GM13976 (cell line): Measurements from ENCODE around the gene ZG16B.

Experiments
- DNase-seq: peaks from one replicate; pipeline ENCODE4 v3.0.0; 2012; ENCODE audit warnings: low spot score
- CTCF ChIP-seq: IDR thresholded peaks from 2 replicates; pipeline ENCODE4 v1.5.1; 2012; ENCODE audit warnings: borderline replicate concordance, mild to moderate bottlenecking; ENCODE audit not compliant: insufficient read depth; ENCODE audit errors: extremely low read depth, missing control alignments, control extremely low read depth
- in situ Hi-C: fragments of 300-500 bp; cut with MboI; formaldehyde crosslinking; loops from one replicate; pipeline ENCODE4 v1.12.0; 2022; ENCODE audit warnings: low sequenced_read_pairs, mixed read lengths, inconsistent platforms; ENCODE audit not compliant: unreplicated experiment

The ZG16B gene

DNA sequence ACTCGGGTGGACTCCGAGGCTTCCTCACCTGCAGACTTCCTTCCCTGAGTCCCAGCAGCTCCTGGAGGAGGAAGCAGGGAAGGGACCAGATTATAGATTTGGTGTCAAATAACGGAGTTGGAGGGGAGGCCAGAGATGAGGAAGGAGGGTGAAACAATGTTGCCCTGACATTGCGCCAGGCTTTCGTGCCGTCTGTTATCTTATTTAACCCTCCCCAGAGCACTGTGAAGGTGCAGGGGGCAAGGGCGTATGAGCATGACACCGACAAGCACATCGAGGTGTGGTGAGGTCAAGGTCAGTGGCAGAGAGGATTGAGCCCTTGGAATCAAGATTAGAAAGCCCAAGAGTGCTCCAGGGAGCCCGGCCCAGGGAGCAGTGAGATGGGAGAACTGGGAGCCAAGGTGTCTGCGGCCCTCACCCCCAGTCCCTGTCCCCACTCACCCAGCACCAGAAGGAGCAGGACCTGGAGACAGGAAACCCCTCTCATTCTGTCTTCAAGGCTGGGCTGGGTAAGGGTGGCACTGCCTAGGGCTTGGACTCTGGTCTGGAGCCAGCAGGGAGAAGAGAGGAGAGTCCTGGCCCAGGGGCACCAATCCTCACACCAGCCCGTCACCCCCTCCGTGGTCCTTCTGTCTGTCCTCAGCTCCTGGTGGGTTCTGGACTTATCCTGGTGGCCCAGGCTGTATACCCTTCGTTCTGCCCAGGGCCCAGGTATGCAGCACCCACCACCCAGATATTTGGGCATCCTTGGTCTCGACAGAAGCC, 43.9 kb upstream of the ZG16B start:
- no peak for DNase-seq
- in situ Hi-C loops: no loop called here
- TF ChIP-seq CTCF: no peak

DNA sequence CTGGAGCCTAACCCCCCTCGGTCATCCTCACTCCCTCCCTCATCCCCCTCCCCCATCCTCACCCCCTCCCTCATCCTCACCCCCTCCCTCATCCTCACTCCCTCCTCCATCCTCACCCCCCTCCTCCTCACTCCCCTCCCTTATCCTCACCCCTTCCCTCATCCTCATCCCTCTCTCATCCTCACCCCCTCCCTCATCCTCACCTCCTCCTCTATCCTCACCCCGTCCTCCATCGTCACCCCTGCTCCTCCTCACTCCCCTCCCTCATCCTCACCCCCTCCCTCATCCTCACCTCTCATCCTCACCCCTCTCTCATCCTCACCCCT, 43.3 kb upstream of the ZG16B start:
- no peak for DNase-seq
- in situ Hi-C loops: no loop called here
- no peak for TF ChIP-seq CTCF

DNA sequence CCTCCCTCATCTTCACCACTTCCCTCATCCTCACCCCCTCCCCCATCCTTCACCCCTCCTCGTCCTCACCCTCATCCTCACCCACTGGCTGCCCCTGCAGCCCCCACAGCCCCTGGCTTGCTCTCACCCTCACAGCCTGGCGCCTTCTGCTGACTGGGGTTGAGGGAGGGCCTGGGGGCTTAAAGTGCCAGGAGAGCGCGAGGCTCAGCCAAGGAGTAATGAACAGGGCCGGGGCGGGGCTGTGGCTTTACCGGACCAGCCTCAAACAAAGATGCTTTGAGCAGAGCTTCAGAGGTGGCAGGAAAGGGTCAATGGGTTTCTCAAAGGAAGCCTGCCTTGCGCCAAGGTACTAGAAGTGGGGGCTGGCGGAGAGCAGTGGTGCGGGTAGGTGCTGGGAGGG, 42.7 kb upstream of the ZG16B start, which contains the start of gene PRSS33:
PRSS33 (minus strand) TSS at position 155 of the 400 bp plus-strand sequence. CDS start 1,013 bp downstream, outside the sequence.
- DNase-seq: no peak
- in situ Hi-C loops: no loop called here
- no peak for TF ChIP-seq CTCF

GRCh38 chr16:2787961-2788360, 42.1 kb upstream of the ZG16B start:
- peak; percentile 20 for DNase-seq
- TF ChIP-seq CTCF: no peak
- in situ Hi-C loops: no loop called here

GRCh38 chr16:2790631-2791030, 39.5 kb upstream of the ZG16B start:
- no peak for TF ChIP-seq CTCF
- in situ Hi-C loops: no loop called here

DNA sequence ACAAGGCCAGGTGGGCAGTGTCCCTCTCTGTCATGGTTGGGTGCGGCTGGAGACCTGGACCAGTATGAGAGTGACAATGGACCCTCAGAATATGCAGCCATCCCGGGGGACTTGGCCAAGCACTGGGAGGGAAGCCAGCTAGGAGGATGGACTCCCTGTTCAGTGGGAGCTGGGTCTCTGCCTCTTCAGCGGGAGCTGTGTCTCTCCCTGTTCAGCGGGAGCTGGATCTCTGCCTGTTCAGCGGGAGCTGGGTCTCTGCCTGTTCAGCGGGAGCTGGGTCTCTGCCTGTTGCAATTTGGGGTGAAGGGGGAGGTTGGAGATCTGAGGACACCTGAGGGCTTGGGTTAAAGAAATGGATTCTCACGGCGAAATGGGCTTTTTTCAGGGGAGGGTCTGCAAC, 38.9 kb upstream of the ZG16B start:
- in situ Hi-C loops: no loop called here
- DNase-seq: no peak
- no peak for TF ChIP-seq CTCF

More at GRCh38 chr16:2790631-2791030, 39.5 kb upstream of the ZG16B start:
- no peak for DNase-seq
